Measurements from ENCODE around the gene CFAP92. TPM values are rescaled to one million over a fixed set of nuclear protein-coding genes. Genes with fewer than 3 reads are reported as not detected.
"Not testable (repeated sequence)": the region's sequence is repeated elsewhere in the genome, so short reads cannot be mapped to it uniquely, and the experiment has no call there.

Gene CFAP92
- total RNA-seq, 1 experiment from 2014 or later, result not detected

GRCh38 chr3:128950223-128950938 is 43.5 kb downstream of the CFAP92 start:
- DNase-seq (ENCODE audit: low spot score), result peak; percentile 44
- in situ Hi-C loops (cut with HindIII; ENCODE audit: low sequenced_read_pairs), result no loop called here

GRCh38 chr3:128949158-128949557 is 44.7 kb downstream of the CFAP92 start:
- in situ Hi-C loops (cut with HindIII; ENCODE audit: low sequenced_read_pairs), result no loop called here

GRCh38 chr3:128946411-128946810 is 47.5 kb downstream of the CFAP92 start:
- in situ Hi-C loops (cut with HindIII; ENCODE audit: low sequenced_read_pairs), result no loop called here
- no peak for DNase-seq (ENCODE audit: low spot score)

More at GRCh38 chr3:128949158-128949557, 44.7 kb downstream of the CFAP92 start:
- DNase-seq (ENCODE audit: low spot score), result no peak

GRCh38 chr3:128945878-128946175 is 48.0 kb downstream of the CFAP92 start:
- in situ Hi-C loops (cut with HindIII; ENCODE audit: low sequenced_read_pairs), result no loop called here
- no peak for DNase-seq (ENCODE audit: low spot score)

GRCh38 chr3:128945041-128945877 is 48.6 kb downstream of the CFAP92 start:
- no peak for DNase-seq (ENCODE audit: low spot score)
- in situ Hi-C loops (cut with HindIII; ENCODE audit: low sequenced_read_pairs), result no loop called here

GRCh38 chr3:128942161-128942952 is 51.5 kb downstream of the CFAP92 start:
- in situ Hi-C loops (cut with HindIII; ENCODE audit: low sequenced_read_pairs), result no loop called here
- DNase-seq (ENCODE audit: low spot score), result no peak

GRCh38 chr3:128940252-128940651 is 53.6 kb downstream of the CFAP92 start:
- in situ Hi-C loops (cut with HindIII; ENCODE audit: low sequenced_read_pairs), result no loop called here
- no peak for DNase-seq (ENCODE audit: low spot score)

GRCh38 chr3:128936341-128936740 is 57.5 kb downstream of the CFAP92 start:
- DNase-seq (ENCODE audit: low spot score), result no peak
- in situ Hi-C loops (cut with HindIII; ENCODE audit: low sequenced_read_pairs), result no loop called here

GRCh38 chr3:128935922-128936321 is 58.0 kb downstream of the CFAP92 start:
- in situ Hi-C loops (cut with HindIII; ENCODE audit: low sequenced_read_pairs), result no loop called here
- DNase-seq (ENCODE audit: low spot score), result no peak

GRCh38 chr3:128933922-128934253 is 60.0 kb downstream of the CFAP92 start:
- no peak for DNase-seq (ENCODE audit: low spot score)
- in situ Hi-C loops (cut with HindIII; ENCODE audit: low sequenced_read_pairs), result no loop called here

- no peak for DNase-seq (ENCODE audit: low spot score)
- in situ Hi-C loops (cut with HindIII; ENCODE audit: low sequenced_read_pairs), result no loop called here
These were observed 60.5 kb downstream of the CFAP92 start for GRCh38 chr3:128933213-128933921.

- no peak for DNase-seq (ENCODE audit: low spot score)
- in situ Hi-C loops (cut with HindIII; ENCODE audit: low sequenced_read_pairs), result no loop called here
These were observed 61.2 kb downstream of the CFAP92 start for GRCh38 chr3:128932516-128933212.

GRCh38 chr3:128931046-128931445 is 62.8 kb downstream of the CFAP92 start:
- in situ Hi-C loops (cut with HindIII; ENCODE audit: low sequenced_read_pairs), result no loop called here
- DNase-seq (ENCODE audit: low spot score), result no peak

- in situ Hi-C loops (cut with HindIII; ENCODE audit: low sequenced_read_pairs), result no loop called here
These were observed 64.5 kb downstream of the CFAP92 start for GRCh38 chr3:128929364-128929763.

GRCh38 chr3:128923986-128924385 is 69.9 kb downstream of the CFAP92 start:
- DNase-seq (ENCODE audit: low spot score); in situ Hi-C loops (cut with HindIII; ENCODE audit: low sequenced_read_pairs): not testable (repeated sequence)

More at GRCh38 chr3:128929364-128929763, 64.5 kb downstream of the CFAP92 start:
- no peak for DNase-seq (ENCODE audit: low spot score)

GRCh38 chr3:128923576-128923975 is 70.3 kb downstream of the CFAP92 start:
- in situ Hi-C loops (cut with HindIII; ENCODE audit: low sequenced_read_pairs), result no loop called here
- DNase-seq (ENCODE audit: low spot score), result no peak

GRCh38 chr3:128922804-128923459 is 70.9 kb downstream of the CFAP92 start:
- DNase-seq (ENCODE audit: low spot score), result no peak
- in situ Hi-C loops (cut with HindIII; ENCODE audit: low sequenced_read_pairs), result no loop called here

- no peak for DNase-seq (ENCODE audit: low spot score)
- in situ Hi-C loops (cut with HindIII; ENCODE audit: low sequenced_read_pairs), result no loop called here
These were observed 73.9 kb downstream of the CFAP92 start for GRCh38 chr3:128919988-128920387.
